H1 (cell line): ENCODE results near the gene PIP5K1C. TPM values are rescaled to one million over a fixed set of nuclear protein-coding genes. Genes with fewer than 3 reads are reported as not detected.

Source experiments
- CTCF ChIA-PET: fragments of 300-600 bp; sonication (Branson Sonifier 250); formaldehyde crosslinking; loops from one replicate; lab custom pipeline; 2021; ENCODE audit not compliant: partially characterized antibody; lab: Charles Lee
- POLR2A ChIA-PET: fragments of 300-600 bp; sonication (Branson Sonifier 250); formaldehyde crosslinking; loops from one replicate; lab custom pipeline; 2021; ENCODE audit warnings: inconsistent platforms; ENCODE audit not compliant: partially characterized antibody; lab: Charles Lee
- DNase-seq, 2 experiments: peaks; one replicate each; pipeline versions ENCODE4 v3.0.0 to v3.0.0-alpha.2; 2010 to 2022; ENCODE audit warnings: low spot score in 2 of 2, low read depth in 1 of 2, mixed read lengths in 1 of 2
- FAIRE-seq: peaks from 2 replicates; lab custom pipeline; 2011; peaks lifted over from hg19 to GRCh38; lab: Jason Lieb, UNC
- H2AFZ ChIP-seq: 2 replicates; pipeline ENCODE4 v1.8.1; 2012; ENCODE audit warnings: low read length, inconsistent platforms
- H2AK5ac ChIP-seq: 2 replicates; pipeline ENCODE4 v1.6.1; 2013; ENCODE audit warnings: low read depth, low read length
- H2BK120ac ChIP-seq: replicated peaks from 2 replicates; pipeline ENCODE3; 2013; ENCODE audit warnings: low read depth, low read length, inconsistent platforms
- H2BK12ac ChIP-seq: 2 replicates; pipeline ENCODE4 v1.6.1; 2013; ENCODE audit warnings: low read depth, low read length
- H2BK15ac ChIP-seq: 2 replicates; pipeline ENCODE4 v1.6.1; 2013; ENCODE audit warnings: low read length
- H2BK20ac ChIP-seq: 2 replicates; pipeline ENCODE4 v1.6.1; 2013; ENCODE audit warnings: low read length
- H2BK5ac ChIP-seq: 2 replicates; pipeline ENCODE4 v1.6.1; 2013; ENCODE audit warnings: low read depth, low read length
- H3K14ac ChIP-seq: 2 replicates; pipeline ENCODE4 v1.6.1; 2013; ENCODE audit warnings: inconsistent platforms; ENCODE audit not compliant: insufficient read length
- H3K18ac ChIP-seq: 2 replicates; pipeline ENCODE4 v1.6.1; 2013; ENCODE audit warnings: low read length; ENCODE audit errors: extremely low read depth
- H3K23ac ChIP-seq: 2 replicates; pipeline ENCODE4 v1.6.1; 2013; ENCODE audit warnings: inconsistent platforms; ENCODE audit not compliant: insufficient read length
- H3K23me2 ChIP-seq: 2 replicates; pipeline ENCODE4 v1.6.1; 2013; ENCODE audit warnings: low read depth, low read length
- H3K27ac ChIP-seq: 2 replicates; pipeline ENCODE4 v1.6.1; 2011; ENCODE audit warnings: low read depth, low read length, inconsistent platforms
- H3K27me3 ChIP-seq, 4 experiments: replicated peaks in 1 of 4; 1 replicate in 1 of 4; 2 replicates in 3 of 4; pipeline versions ENCODE4 v1.6.1 to v1.8.1; 2011 to 2013; ENCODE audit warnings: low read length in 3 of 4, mild to moderate bottlenecking in 3 of 4, inconsistent platforms in 2 of 4, mixed read lengths in 2 of 4, moderate library complexity in 1 of 4; ENCODE audit not compliant: control insufficient read depth in 3 of 4, insufficient read depth in 3 of 4; ENCODE audit errors: extremely low read depth in 1 of 4
- H3K36me3 ChIP-seq, 4 experiments: 2 replicates each; pipeline versions ENCODE4 v1.6.1 to v1.8.1; 2011 to 2013; ENCODE audit warnings: mild to moderate bottlenecking in 4 of 4, low read length in 3 of 4, moderate library complexity in 2 of 4, control low read depth in 1 of 4, inconsistent platforms in 1 of 4; ENCODE audit not compliant: insufficient read depth in 4 of 4, control insufficient read depth in 2 of 4
- H3K4ac ChIP-seq: replicated peaks from 2 replicates; pipeline ENCODE3; 2013; ENCODE audit warnings: low read length, low read depth, mixed read lengths, inconsistent platforms; ENCODE audit not compliant: insufficient read length
- H3K4me1 ChIP-seq, 4 experiments: replicated peaks in 1 of 4; 1 replicate in 1 of 4; 2 replicates in 3 of 4; pipeline versions ENCODE4 v1.6.1 to v1.8.1; 2011 to 2013; ENCODE audit warnings: low read length in 3 of 4, inconsistent platforms in 2 of 4, mixed read lengths in 1 of 4; ENCODE audit not compliant: insufficient read depth in 4 of 4, control insufficient read depth in 3 of 4
- H3K4me2 ChIP-seq, 2 experiments: 2 replicates each; pipeline versions ENCODE4 v1.6.1 to v1.8.1; 2011 to 2013; ENCODE audit warnings: low read depth in 2 of 2, low read length in 2 of 2, control low read depth in 1 of 2, inconsistent platforms in 1 of 2, mild to moderate bottlenecking in 1 of 2; ENCODE audit not compliant: insufficient read depth in 1 of 2
- H3K4me3 ChIP-seq, 4 experiments: fragments of 200-600, 300-600 bp in 1 of 4; sonication (generic), shearing (Covaris generic), sonication (Bioruptor Twin) in 1 of 4; 2 replicates each; pipeline versions ENCODE4 v1.5.1 to v1.8.1; 2011 to 2016; ENCODE audit warnings: low read length in 4 of 4, low read depth in 3 of 4, control low read depth in 2 of 4, inconsistent platforms in 2 of 4, mild to moderate bottlenecking in 2 of 4, mixed read lengths in 1 of 4, moderate library complexity in 1 of 4; ENCODE audit not compliant: insufficient read depth in 2 of 4; ENCODE audit errors: extremely low read depth in 1 of 4
- H3K56ac ChIP-seq: replicated peaks from 2 replicates; pipeline ENCODE3; 2013; ENCODE audit warnings: low read depth, mild to moderate bottlenecking, mixed read lengths, low read length, inconsistent platforms; ENCODE audit not compliant: insufficient read length
- H3K79me1 ChIP-seq: 2 replicates; pipeline ENCODE4 v1.6.1; 2013; ENCODE audit warnings: low read depth, low read length, control low read depth
- H3K79me2 ChIP-seq, 2 experiments: 2 replicates each; pipeline versions ENCODE4 v1.6.1 to v1.8.1; 2012 to 2013; ENCODE audit warnings: low read length in 2 of 2, mild to moderate bottlenecking in 2 of 2, inconsistent platforms in 1 of 2; ENCODE audit not compliant: insufficient read depth in 2 of 2, control insufficient read depth in 1 of 2
- H3K9ac ChIP-seq, 4 experiments: replicated peaks in 1 of 4; 1 replicate in 1 of 4; 2 replicates in 3 of 4; pipeline versions ENCODE4 v1.6.1 to v1.8.1; 2011 to 2013; ENCODE audit warnings: low read depth in 3 of 4, low read length in 3 of 4, control low read depth in 2 of 4, mild to moderate bottlenecking in 2 of 4, moderate library complexity in 2 of 4, inconsistent platforms in 1 of 4; ENCODE audit errors: extremely low read depth in 1 of 4
- H3K9me3 ChIP-seq, 2 experiments: 2 replicates each; pipeline versions ENCODE4 v1.6.1 to v1.8.1; 2012 to 2013; ENCODE audit warnings: mild to moderate bottlenecking in 2 of 2, moderate library complexity in 2 of 2, control low read depth in 1 of 2, inconsistent platforms in 1 of 2, low read depth in 1 of 2, low read length in 1 of 2, mixed read lengths in 1 of 2; ENCODE audit not compliant: insufficient read depth in 2 of 2
- H4K20me1 ChIP-seq, 2 experiments: replicated peaks in 1 of 2; 2 replicates each; pipeline versions ENCODE3 to v1.8.1; 2011 to 2013; ENCODE audit warnings: inconsistent platforms in 2 of 2, low read length in 2 of 2, mild to moderate bottlenecking in 1 of 2; ENCODE audit not compliant: insufficient read depth in 2 of 2, control insufficient read depth in 1 of 2
- H4K5ac ChIP-seq: 2 replicates; pipeline ENCODE4 v1.6.1; 2013; ENCODE audit warnings: low read length, low read depth, mixed read lengths, inconsistent platforms; ENCODE audit not compliant: insufficient read length
- H4K8ac ChIP-seq: 2 replicates; pipeline ENCODE4 v1.8.0; 2013; ENCODE audit warnings: mild to moderate bottlenecking, moderate library complexity, low read length, inconsistent platforms; ENCODE audit not compliant: insufficient read depth; ENCODE audit errors: extremely low read depth
- H4K91ac ChIP-seq: replicated peaks from 2 replicates; pipeline ENCODE3; 2013; ENCODE audit warnings: low read length, mixed read lengths, inconsistent platforms; ENCODE audit not compliant: insufficient read length
- ASH2L ChIP-seq: fragments of 200-600, 300-600 bp; sonication (generic); IDR thresholded peaks from one replicate; pipeline ENCODE4 v1.7.1; 2017; ENCODE audit warnings: low read length
- NRF1 ChIP-seq: IDR thresholded peaks from 2 replicates; pipeline ENCODE4 v1.6.1; 2011; ENCODE audit warnings: mild to moderate bottlenecking, low read depth, low read length, improper control_type of control experiment
- RBBP5 ChIP-seq: IDR thresholded peaks from 2 replicates; pipeline ENCODE4 v1.7.1; 2012; ENCODE audit warnings: low read depth, mild to moderate bottlenecking, inconsistent platforms, low read length, moderate library complexity, borderline replicate concordance
- SIX5 ChIP-seq: IDR thresholded peaks from 2 replicates; pipeline ENCODE4 v1.6.1; 2011; ENCODE audit warnings: mild to moderate bottlenecking, low read depth, low read length
- WGBS, 2 experiments: shearing (Covaris generic) in 1 of 2; methylation state at CpG; one replicate each; pipeline versions ENCODE4 v1.1.6 to v1.1.7; 2013 to 2015; ENCODE audit warnings: low lambda C conversion rate in 2 of 2, mixed read lengths in 2 of 2, inconsistent platforms in 1 of 2, low coverage in 1 of 2, missing lambda C conversion rate in 1 of 2; ENCODE audit not compliant: insufficient replicate concordance in 2 of 2, insufficient coverage in 1 of 2, insufficient read length in 1 of 2; ENCODE audit errors: extremely low coverage in 1 of 2, missing lambda C conversion rate in 1 of 2; 5-methylcytosine and 5-hydroxymethylcytosine counted together
- polyA plus RNA-seq, 7 experiments: library from polyadenylated mRNA; depleted of rRNA in 3 of 7; stranded (reverse) in 5 of 7; unstranded in 2 of 7; fragments of >200 nt in 5 of 7; fragments of 200-250 nt in 2 of 7; gene quantifications; 1 replicate in 5 of 7; 2 replicates in 1 of 7; 4 replicates in 1 of 7; pipeline versions ENCODE4 v1.2.1 to v1.2.3, GENCODE V29; 2011 to 2013; ENCODE audit warnings: missing spikeins in 2 of 7, mixed read lengths in 2 of 7
- total RNA-seq: library from RNA; stranded (reverse); fragmentation: NEBNext Ultra II Directional; extraction: Animal tissue kit (Norgen Biotek cat#: 25700); gene quantifications from 2 replicates; pipeline ENCODE4 v1.2.1, GENCODE V29; 2021
- TF ChIP-seq, protein P1 (sequence below): IDR thresholded peaks from 2 replicates; pipeline ENCODE4 v1.6.1; 2012; ENCODE audit warnings: inconsistent platforms

Gene PIP5K1C
- total and polyA plus RNA-seq, 2 of the 8 experiments (the other 6 are each of a cell fraction or from before 2014, with no cell fraction given): 10.6 to 32.9 TPM

DNA sequence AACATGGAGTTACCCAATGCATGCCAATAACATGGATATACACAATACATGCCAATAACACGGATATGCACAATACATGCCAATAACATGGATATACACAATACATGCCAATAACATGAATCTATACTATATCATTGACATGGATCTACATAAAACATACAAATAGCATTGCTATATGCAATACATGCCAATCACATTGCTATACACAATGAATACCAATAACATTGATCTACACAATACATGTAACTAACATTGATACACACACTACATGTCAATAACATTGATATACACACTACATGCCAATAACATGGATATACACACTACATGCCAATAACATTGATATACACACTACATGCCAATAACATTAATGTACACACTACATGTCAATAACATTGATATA, 932 bp upstream of the PIP5K1C start:
- peaks cover 0 to 22% of the 10 kb centered on the region in 2 experiments for H4K20me1 ChIP-seq
- peaks cover 0 to 34% of the 10 kb centered on the region in 2 experiments; a peak in 3 of 4 replicates for H3K79me2 ChIP-seq
- WGBS, 2 experiments: 19% methylated on average over 1 of the region's 1 CpG; no CpG with 5 or more reads in 1 of the 2 experiments
- peaks cover 3% of the 10 kb centered on the region; the same call in 1 of the 2 replicates for H3K23me2 ChIP-seq
- H3K56ac ChIP-seq: no peak overlapping the region
- no peak overlapping the region for H2BK12ac ChIP-seq
- CTCF ChIA-PET: interaction anchor here (0.7 to 13.9 kb wide), 6 partner anchors 9 to 110 kb away, joined by 3 to 110 read pairs (median 4); partner anchors contain the start of gene TJP3
- no peak overlapping the region for H4K8ac ChIP-seq
- H3K9me3 ChIP-seq: no peaks in the 10 kb centered on the region; a peak in 1 of 4 replicates
- POLR2A ChIA-PET: interaction anchor here (1.1 kb wide), 1 partner anchor 108 kb away, joined by 3 read pairs; no protein-coding TSS in a partner anchor
- H3K27ac ChIP-seq: no peak overlapping the region
- peaks cover 15% of the 10 kb centered on the region for H3K79me1 ChIP-seq
- no peak for TF ChIP-seq ASH2L
- TF ChIP-seq, protein P1, sequence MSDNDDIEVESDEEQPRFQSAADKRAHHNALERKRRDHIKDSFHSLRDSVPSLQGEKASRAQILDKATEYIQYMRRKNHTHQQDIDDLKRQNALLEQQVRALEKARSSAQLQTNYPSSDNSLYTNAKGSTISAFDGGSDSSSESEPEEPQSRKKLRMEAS: no peak
- no peak for TF ChIP-seq RBBP5
- no peak for TF ChIP-seq SIX5
- no peak for TF ChIP-seq NRF1
- H3K14ac ChIP-seq: no peak overlapping the region
- no peaks in the 10 kb centered on the region; a peak in 2 of 7 replicates for H3K27me3 ChIP-seq
- peaks cover 0 to 8% (median 2%) of the 10 kb centered on the region in 4 experiments; a peak in 3 of 7 replicates for H3K4me1 ChIP-seq
- no peak overlapping the region for H3K4ac ChIP-seq
- no peak overlapping the region for H3K18ac ChIP-seq
- H2BK5ac ChIP-seq: no peak overlapping the region
- H3K4me2 ChIP-seq: no peak overlapping the region
- FAIRE-seq: peak; percentile 52
- H4K5ac ChIP-seq: no peak overlapping the region
- H3K4me3 ChIP-seq: no peak overlapping the region
- no peak overlapping the region for H2AK5ac ChIP-seq
- H3K23ac ChIP-seq: no peak overlapping the region
- H2BK20ac ChIP-seq: no peak overlapping the region
- no peaks in the 10 kb centered on the region for H3K36me3 ChIP-seq
- no peak overlapping the region for H3K9ac ChIP-seq
- DNase-seq: no peak
- no peak overlapping the region for H2AFZ ChIP-seq
- H2BK15ac ChIP-seq: no peak overlapping the region
- H4K91ac ChIP-seq: no peak overlapping the region
- no peak overlapping the region for H2BK120ac ChIP-seq
